ENCODE measurements around the gene B3GALT6.

The B3GALT6 gene

GRCh38 chr1:1234180-1234808 is 2.3 kb downstream of the B3GALT6 start:
- Histone ChIP-seq H3K27me3 (replicated peaks; ENCODE audit: insufficient read depth, low read length) (peaks cover 21% of the 10 kb centered on the region), H2AFZ (ENCODE audit: low read length) (no peak overlapping the region), H3K27ac (ENCODE audit: low read length) (no peak overlapping the region), H3K36me3 (replicated peaks; ENCODE audit: insufficient read depth, low read length) (no peaks in the 10 kb centered on the region), H3K79me2 (ENCODE audit: low read length) (peaks cover 29% of the 10 kb centered on the region), H3F3A (ENCODE audit: insufficient read depth, low read length) (no peaks in the 10 kb centered on the region), H3K9ac (ENCODE audit: low read length) (no peak overlapping the region), H3K9me3 (replicated peaks; ENCODE audit: insufficient read depth, low read length) (no peaks in the 10 kb centered on the region), H3K9me2 (replicated peaks; ENCODE audit: insufficient read depth, low read length) (no peaks in the 10 kb centered on the region), H3K4me1 (ENCODE audit: low read length) (0 out of 2 replicates have a peak, but pooled peaks cover 3% of the 10 kb centered on the region), H4K20me1 (ENCODE audit: insufficient read depth, low read length) (no peaks in the 10 kb centered on the region), H3K4me3 (ENCODE audit: low read length) (no peak overlapping the region), H3K4me2 (ENCODE audit: low read depth, low read length) (no peak overlapping the region)
- no peak for DNase-seq
- TF ChIP-seq EZH2 (optimal IDR thresholded peaks at IDR 0.05; ENCODE audit: low read depth, low read length): no peak
- no peak for TF ChIP-seq CTCF (IDR thresholded peaks at IDR 0.05; ENCODE audit: low read length)
- no peak for TF ChIP-seq EZH2phosphoT487 (IDR thresholded peaks at IDR 0.05; ENCODE audit: low read length)

- no peak for DNase-seq
- H2AFZ ChIP-seq (ENCODE audit: low read length): no peak overlapping the region
- no peak overlapping the region for H3K9ac ChIP-seq (ENCODE audit: low read length)
- no peaks in the 10 kb centered on the region for H3F3A ChIP-seq (ENCODE audit: insufficient read depth, low read length)
- TF ChIP-seq EZH2phosphoT487 (IDR thresholded peaks at IDR 0.05; ENCODE audit: low read length) (no peak), EZH2 (optimal IDR thresholded peaks at IDR 0.05; ENCODE audit: low read depth, low read length) (no peak), CTCF (IDR thresholded peaks at IDR 0.05; ENCODE audit: low read length) (no peak)
- H3K27me3 ChIP-seq (replicated peaks; ENCODE audit: insufficient read depth, low read length): peaks cover 30% of the 10 kb centered on the region
- no peak overlapping the region for H3K4me2 ChIP-seq (ENCODE audit: low read depth, low read length)
- H3K4me1 ChIP-seq (ENCODE audit: low read length): no peaks in the 10 kb centered on the region
- no peak overlapping the region for H3K4me3 ChIP-seq (ENCODE audit: low read length)
- no peaks in the 10 kb centered on the region for H3K9me2 ChIP-seq (replicated peaks; ENCODE audit: insufficient read depth, low read length)
- no peaks in the 10 kb centered on the region for H3K36me3 ChIP-seq (replicated peaks; ENCODE audit: insufficient read depth, low read length)
- H4K20me1 ChIP-seq (ENCODE audit: insufficient read depth, low read length): no peaks in the 10 kb centered on the region
- no peak overlapping the region for H3K27ac ChIP-seq (ENCODE audit: low read length)
- peaks cover 20% of the 10 kb centered on the region for H3K79me2 ChIP-seq (ENCODE audit: low read length)
- no peaks in the 10 kb centered on the region for H3K9me3 ChIP-seq (replicated peaks; ENCODE audit: insufficient read depth, low read length)
These were observed 3.1 kb downstream of the B3GALT6 start for GRCh38 chr1:1235016-1235744.

GRCh38 chr1:1236176-1236763 is 4.2 kb downstream of the B3GALT6 start:
- TF ChIP-seq EZH2phosphoT487 (IDR thresholded peaks at IDR 0.05; ENCODE audit: low read length) (no peak), EZH2 (optimal IDR thresholded peaks at IDR 0.05; ENCODE audit: low read depth, low read length) (no peak), CTCF (IDR thresholded peaks at IDR 0.05; ENCODE audit: low read length) (no peak)
- Histone ChIP-seq H2AFZ (ENCODE audit: low read length) (no peak overlapping the region), H3K36me3 (replicated peaks; ENCODE audit: insufficient read depth, low read length) (no peaks in the 10 kb centered on the region), H3K4me1 (ENCODE audit: low read length) (no peaks in the 10 kb centered on the region), H3K9me2 (replicated peaks; ENCODE audit: insufficient read depth, low read length) (no peaks in the 10 kb centered on the region), H3K9ac (ENCODE audit: low read length) (no peak overlapping the region), H3K4me3 (ENCODE audit: low read length) (no peak overlapping the region), H3K79me2 (ENCODE audit: low read length) (peaks cover 9% of the 10 kb centered on the region), H3K27ac (ENCODE audit: low read length) (no peak overlapping the region), H4K20me1 (ENCODE audit: insufficient read depth, low read length) (no peaks in the 10 kb centered on the region), H3K4me2 (ENCODE audit: low read depth, low read length) (no peak overlapping the region), H3K9me3 (replicated peaks; ENCODE audit: insufficient read depth, low read length) (no peaks in the 10 kb centered on the region), H3K27me3 (replicated peaks; ENCODE audit: insufficient read depth, low read length) (peaks cover 38% of the 10 kb centered on the region), H3F3A (ENCODE audit: insufficient read depth, low read length) (no peaks in the 10 kb centered on the region)
- DNase-seq: no peak
